Kasumi-1 (cell line): ENCODE data around the gene TNRC18.

ENCODE experiments used
- DNase-seq, 2 experiments: peaks; one replicate each; lab custom pipeline; 2025; lab: John Stamatoyannopoulos, UW

Gene TNRC18

DNA sequence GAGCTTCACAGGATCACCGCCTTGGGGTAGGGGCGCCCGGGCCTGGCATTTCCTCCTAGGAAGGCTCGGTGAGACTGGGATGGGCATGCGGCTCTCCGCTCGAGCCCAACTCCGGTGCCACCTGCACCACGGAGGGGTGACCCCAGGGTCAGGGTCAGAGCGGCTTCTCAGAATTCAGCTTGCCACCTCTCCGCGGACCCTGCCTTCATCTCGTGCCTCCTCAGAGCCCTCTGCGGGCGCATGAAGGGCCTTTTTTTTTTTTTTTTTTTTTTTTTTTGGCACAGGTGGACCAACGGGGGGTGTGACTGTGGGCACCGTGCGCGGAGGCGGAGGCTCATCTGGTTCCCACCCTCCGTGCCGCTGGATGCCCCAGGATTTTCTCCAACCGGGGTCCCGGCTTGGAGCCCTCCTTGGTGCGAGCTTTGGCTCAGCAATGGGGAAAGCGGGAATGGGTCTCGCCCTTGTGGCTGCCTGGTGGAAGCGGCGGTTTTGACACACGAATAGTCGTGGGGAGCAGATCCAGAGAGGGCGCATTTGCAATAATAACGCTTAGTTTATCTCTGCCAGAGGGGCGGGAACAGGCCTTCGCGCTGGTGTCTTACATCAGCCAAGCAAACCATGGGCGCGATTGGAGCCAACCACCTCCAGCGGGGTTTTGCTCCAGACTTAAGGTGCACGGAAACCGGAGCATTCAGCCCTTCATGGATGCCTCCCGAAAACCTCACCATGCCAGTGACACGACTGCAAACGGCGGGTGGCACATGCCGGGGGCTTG, 5.0 kb upstream of the TNRC18 start:
- peak; percentile 36 to 37 for DNase-seq

DNA sequence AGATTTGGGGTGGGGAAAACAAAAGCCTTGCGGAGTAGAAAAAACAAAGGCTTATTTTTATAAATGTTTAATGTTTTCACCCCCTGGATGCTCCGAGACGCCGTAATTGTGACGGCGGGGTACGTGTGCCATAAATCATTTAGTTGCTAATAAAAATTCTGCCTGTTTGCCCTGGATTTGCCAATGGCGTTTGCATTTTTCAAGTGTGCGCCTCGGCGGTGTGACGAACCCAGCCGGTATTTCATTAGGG, 2.5 kb upstream of the TNRC18 start:
- DNase-seq = no peak

DNA sequence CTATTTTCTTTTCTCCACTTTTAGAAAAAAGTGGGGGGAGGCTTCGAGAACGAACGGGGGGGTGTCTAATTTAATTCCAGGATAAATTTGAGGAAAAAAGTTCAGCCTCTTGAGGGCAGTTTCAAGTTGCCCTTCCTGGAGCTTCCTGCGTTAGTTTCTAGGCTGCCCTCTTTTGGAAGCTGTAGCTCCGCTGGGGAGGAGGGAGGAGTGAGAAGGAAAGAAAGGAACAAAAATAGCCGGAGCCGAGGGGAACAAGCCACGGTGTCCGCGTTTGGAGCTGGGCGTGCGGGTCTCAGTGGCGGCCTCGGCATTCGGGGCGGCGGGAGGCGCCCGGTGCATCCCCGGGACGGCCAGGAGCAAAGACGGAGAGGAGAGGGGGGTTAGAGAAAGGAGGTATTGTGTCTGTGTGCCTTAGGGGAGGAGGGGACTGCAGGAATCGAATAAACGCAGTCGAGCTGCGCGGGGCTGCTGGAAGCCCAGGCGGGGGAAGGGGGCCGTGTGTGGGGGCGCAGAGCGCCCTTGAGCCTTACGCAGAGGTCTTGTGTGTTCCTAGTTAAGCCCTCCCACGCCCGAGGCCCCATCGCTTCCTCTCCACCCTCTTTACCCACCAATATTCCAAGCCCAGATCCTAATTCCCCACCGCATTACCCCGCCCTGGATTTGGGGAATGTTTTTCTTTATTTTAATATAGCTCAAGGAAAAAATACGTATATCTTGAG, 2.0 kb upstream of the TNRC18 start:
- peak; percentile 68 for DNase-seq

DNA sequence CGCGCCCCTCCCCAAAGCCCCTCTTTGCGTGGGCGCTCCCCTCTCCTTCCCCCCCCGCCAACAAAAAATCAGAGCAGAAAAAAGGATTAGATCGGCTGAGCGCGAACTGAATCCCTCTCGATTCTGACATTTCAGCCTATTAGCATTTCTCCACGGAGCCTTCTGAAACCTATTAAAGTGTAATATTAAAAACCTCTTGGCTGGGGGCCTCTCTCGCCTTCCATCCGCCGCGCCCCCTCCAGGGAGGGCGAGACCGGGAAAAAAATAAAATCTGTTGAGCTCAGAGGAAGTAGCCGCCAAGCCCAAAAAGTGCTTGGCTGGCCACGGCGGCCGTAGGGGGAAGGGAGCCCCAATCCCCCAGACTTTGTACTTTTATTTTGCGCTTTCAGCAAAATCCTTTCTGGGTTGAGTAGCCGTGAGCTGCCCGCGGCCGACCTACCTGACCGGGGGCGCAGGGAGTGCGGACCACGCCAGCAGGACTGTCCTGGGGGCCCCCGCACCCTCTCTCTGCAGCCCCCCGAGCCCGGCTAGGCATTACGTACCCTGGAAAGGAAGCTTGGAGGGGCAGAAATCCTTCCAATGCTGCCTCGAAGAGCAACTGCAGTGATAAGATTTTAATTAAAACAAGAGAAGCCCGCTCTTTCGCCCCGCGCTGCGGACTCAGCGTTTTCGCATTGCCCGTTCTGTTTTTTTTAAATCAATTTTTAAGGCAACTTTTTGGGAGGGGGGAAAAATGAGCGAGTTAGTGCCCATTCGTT, 1.3 kb upstream of the TNRC18 start:
- DNase-seq = no peak

DNA sequence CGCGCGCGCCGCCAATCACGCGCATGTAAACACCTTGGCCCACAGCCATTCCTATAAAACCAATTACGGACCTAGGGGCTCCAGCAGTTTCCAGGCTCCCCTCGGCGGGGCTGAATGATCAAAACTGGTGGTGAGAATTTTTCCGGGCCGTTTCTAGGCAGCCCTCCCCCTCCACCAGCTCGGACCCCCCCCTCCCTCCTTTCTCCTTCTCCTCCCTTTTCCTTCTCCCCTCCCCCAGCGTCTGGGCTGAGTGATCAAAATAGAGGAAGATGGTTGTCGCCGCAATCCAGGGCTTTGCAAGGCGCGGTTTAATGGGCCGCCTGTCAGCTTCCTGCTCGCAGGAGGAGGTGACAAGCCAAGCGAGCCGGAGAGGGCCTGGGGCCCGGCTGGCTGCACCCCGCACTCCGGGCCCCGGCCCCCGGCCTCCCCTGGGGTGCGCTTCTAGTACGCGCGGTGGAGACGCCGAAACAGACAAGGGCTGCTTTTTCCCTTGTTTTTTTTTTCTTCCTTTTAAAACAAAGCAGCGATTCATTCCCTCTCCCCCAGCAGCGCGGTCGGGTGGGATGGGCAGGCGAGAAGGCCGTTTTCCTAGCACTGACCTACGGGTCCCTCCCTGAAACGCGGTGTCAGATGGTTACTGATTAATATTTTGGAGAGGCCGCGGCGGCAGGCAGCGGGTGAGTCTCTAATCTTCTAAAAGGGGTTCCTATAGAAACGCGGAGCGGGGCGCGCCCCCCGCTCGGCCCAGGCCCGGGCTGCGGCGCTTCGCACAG, 528 bp upstream of the TNRC18 start:
- peak; percentile 90 to 94 for DNase-seq

DNA sequence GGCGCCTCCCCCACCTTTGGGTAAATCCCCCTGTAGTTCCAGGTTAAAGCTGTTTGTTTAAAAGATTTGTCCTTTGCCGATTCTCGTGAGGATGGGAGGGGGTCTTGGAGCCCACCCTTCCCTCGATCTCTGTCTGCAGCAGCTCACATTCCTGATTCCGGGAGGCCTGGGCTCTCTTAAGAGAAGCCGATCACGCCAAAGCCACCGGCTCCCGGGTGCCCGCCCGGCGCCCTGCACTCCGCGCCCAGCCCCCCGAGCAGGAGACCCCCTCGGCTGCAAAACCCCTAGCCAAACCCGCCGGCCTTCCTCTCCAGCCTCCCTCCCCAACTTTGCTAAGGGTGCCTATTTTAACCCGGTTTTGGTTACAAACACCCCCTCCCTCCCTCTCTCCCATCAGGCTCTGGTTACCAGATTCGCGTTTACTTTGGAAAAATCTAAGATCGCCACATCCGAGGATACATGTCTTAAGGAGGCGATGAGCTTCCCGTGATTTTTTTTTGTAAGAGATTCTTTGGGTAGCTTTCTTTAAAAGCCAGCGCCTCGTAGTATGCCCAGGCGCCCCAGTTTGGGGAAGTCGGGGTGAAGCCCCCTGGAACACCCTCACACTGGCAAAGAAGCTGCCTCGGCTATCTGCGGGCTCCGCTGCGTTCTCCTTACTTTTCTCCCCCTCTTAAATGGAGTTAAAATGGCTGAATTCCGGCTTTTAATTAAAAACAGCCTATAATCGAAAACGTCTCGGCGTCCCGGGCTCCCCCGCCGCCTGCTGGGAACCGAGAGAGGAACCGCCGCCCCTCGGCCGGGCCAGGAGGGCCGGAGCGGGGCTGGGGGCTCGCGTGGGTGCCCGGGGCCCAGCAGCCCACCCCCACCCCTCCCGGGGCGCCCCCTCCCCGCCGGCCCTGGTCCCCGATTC, 983 bp downstream of the TNRC18 start:
- no peak for DNase-seq

DNA sequence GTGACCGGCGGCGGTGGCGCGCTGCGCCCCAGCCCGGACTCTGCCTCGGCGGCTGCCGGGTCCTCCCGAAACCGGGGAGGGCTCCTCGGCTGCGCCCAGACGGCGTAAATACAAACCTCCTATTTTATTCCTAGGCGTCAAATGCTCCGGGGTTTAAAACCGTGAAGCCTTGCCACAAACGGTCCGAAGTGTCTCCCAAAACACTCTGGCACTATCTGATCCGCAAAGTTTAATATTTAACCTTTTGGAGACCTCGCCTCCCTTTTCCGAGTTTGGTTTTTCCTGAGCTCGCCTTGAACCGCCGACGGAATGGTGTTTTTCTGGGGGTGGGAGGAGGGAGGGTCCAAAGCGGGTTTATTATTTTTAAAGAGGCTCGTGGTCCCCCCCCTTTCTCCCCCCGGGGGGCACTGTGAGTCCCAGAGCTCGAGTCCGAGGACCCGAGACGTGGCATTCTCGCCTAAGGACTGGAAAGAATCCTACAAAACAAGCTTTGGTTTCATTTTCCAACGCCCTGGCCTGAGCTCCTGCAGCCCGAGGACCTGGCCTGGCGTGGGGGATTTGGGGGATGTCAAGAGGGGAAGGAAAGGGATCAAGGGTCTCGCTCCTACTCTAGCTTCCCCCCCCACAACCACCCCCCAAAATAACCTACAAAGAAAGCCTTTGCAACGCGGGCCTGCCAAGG, 1.8 kb downstream of the TNRC18 start:
- DNase-seq = peak in 1 of 2 experiments; percentile 34

DNA sequence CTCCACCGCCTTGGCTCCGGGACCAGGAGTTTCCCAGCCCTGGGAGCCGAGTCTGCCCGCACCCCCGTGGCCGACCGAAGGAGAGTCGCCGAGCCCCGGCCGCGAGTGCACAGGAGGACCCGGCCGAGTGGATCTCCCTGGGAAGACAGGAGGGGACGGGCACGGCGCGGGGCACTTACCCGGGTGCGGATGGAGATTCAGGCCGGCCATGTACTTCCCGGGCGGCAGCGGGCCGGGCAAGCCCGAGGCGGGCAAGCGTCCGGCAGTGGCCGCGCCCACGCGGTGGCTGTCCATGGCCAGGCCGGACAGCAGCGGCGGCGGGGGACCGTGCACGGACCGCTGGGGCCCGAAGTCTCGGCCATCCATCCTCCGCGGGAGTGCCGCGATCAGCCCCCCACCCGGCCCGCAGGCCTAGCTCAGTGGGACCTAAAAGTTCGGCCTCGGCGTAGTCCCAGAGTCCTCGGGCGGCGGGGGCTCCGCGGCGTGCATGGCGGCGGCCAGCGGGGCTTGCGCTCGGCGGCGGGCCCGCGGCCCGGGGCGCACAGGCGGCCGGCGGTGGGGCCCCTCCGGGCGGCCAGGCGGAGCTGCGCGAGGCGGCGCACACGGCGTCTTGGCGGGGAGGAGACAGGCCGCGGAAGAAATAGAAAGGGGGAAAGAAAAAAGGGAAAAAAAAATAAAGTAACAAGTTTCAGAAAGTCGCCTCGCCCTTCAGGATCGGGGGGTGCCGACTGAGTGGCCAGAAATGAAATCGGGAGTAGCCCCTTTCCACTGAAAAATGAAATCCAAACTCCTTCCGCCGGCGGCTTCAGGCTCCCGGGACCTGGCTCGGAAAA, 2.5 kb downstream of the TNRC18 start:
- no peak for DNase-seq

DNA sequence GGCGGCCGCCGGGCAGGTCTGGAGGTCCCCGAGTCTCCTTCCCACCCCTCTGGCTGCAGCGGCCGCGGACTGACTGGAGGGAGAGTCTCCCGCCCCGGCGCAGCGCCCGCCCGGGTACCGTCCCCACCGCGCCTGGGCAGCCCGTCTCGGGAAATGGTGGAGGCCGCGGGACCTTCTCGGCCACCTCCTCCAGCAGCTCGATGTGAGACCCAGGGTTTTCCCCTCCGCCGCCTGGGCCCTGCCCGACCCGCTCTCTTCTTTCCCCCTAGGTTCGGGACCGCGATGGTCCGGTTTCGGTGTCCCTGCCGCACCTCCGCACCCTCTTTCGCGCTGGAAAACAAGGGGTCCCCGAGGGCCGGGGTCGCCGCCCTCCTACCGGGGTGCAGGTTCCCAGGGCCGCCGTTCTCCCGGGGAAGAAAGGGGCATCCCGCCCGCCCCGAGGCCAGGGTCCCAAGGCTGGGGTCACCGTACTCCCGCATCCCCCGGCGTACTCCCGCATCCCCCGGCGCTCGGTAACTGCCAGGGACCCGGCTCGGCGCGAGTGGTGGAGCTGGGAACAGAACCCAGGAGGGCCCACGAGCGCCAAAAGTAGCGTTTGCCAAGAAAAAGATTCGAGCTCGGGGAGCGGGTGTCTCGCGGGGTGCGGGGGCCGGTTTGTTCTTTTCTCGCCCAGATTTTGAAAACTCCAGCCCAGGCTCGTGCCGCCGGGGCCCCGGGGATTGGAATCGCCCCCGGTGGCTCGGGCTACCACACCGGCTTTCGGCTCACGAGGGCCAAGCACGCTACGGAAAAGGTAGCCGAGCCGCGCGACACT, 3.4 kb downstream of the TNRC18 start:
- no peak for DNase-seq

DNA sequence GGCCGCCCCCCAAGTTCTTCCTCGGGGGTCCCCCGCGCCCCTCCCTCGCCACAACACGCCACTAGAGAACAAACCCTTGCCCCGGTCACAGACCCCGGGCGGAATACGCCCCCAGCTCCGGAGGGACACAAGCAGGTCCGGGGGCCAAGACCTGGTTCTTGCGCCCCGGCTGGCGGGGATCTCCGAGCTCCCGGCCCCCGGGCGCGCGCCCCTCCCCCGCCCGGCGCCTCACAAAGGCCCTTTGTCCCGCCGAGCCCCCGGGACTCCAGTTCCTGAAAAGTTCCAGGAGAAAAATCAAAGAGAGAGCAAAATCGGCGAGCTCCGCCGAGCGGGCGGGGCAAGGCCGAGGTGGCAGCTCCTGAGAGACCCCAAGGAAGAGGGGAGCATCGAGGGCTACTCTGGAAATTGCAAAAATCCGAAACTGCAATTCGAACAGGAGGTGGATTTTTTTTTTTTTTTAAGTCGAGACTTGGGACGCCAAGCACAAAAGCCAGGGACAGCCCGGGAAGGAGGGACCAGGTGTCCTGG, 4.0 kb downstream of the TNRC18 start:
- DNase-seq = no peak

DNA sequence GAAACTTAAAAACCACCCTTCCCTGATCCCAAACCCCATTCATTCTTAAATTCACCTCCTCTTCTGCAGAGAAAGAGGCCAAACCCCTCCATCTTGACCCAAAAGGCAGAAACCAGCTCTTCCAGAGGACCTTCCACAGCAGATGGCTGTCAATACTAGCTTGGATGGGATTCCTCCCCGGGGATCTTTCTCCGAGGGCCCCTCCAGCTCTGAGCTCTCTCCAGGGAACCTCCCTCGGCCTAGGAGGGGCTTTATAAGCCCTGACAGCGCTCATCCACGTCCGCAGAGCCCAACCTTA, 5.4 kb downstream of the TNRC18 start:
- no peak for DNase-seq

DNA sequence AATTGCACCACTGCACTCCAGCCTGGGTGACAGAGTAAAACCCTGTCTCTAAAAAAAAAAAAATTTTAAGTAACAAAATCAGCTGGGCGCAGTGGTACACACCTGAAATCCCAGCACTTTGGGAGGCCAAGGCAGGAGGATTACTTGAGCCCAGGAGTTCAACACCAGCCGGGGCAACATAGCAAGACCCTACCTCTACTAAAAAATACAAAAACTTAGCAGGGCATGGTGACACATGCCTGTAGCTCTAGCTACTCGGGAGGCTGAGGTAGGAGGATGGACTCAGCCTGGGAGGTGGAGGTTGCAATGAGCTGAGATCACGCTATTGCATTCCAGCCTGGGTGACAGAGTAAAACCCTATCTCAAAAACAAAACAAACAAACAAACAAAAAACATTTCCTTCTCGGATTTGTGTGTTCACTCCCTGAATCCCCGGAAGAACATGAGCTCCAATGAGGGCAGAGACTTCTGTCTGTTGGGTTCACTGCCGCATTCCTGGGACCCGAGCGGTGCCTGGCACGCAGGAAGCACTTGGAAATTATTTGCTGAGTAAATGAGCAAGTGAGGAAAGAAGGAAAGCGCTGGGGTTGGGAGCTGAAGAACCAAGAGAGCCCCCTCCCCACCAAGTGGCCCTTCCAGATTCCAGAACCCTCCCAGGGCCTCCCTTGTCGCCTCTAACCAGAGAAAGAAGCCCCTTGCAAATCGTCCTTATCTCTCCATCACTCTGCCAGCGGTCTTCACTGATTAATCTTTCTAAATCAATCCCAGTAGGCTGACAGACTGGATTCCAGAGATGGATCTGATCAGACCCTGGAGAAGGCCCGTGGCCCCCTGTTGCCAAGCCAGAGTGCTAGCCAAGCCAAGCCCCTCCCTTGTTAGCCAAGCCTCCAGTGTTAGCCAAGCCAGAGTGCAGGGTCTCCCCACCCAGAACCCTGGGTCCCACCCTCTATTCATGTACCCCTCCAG, 6.2 kb downstream of the TNRC18 start:
- no peak for DNase-seq

DNA sequence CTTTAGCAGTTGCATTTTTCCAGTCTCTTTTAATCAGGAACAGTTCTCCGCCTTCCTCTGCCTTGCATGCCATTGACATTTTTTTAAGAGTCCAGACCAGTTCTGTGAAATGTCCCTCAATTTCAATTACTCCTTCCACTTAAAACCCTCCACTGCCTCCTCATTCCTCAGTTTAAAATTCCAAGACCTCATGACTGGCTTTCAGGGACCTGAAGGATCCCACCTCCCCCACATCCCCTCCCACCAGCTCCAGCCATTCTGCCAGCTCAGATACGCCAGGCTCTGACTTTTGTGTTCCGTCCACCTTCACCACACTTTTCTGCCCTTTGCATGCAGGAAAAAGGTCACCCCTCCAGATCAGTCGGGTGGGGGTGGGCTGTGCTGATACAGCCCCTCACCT, 8.7 kb downstream of the TNRC18 start:
- DNase-seq = no peak

DNA sequence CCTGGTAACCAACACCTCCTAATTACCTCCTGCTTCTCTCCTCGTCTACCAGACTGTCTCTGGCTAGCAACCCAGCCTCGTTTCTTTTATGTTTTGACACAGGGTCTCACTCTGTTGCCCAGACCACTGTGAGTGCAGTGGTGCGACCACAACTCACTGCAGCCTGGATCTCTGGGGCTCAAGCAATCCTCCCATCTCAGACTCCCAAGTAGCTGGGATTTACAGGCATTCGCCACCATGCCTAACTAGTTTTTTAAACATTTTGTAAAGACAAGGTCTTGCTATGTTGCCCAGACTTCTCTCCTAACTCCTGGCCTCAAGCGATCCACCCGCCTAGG, 10.2 kb downstream of the TNRC18 start:
- DNase-seq = no peak

DNA sequence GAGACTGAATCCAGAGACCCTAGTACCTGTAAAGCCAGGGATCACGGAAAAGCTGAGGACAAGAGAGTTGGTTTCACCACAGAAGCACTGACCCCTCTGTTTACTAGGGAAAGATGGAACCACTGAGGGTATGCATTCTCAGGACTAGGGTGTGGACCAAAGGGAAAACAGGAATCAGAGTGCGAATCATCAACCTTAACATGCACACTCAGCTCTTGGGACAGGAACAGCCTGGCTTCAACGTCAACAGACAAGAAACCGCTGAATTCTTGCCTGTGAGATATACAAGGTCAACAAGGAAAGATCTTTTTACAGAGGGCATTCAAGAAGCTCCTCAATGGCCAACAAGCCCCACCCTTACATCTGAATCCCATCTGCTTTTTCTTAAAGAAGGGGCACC, 14.9 kb downstream of the TNRC18 start:
- DNase-seq = no peak

DNA sequence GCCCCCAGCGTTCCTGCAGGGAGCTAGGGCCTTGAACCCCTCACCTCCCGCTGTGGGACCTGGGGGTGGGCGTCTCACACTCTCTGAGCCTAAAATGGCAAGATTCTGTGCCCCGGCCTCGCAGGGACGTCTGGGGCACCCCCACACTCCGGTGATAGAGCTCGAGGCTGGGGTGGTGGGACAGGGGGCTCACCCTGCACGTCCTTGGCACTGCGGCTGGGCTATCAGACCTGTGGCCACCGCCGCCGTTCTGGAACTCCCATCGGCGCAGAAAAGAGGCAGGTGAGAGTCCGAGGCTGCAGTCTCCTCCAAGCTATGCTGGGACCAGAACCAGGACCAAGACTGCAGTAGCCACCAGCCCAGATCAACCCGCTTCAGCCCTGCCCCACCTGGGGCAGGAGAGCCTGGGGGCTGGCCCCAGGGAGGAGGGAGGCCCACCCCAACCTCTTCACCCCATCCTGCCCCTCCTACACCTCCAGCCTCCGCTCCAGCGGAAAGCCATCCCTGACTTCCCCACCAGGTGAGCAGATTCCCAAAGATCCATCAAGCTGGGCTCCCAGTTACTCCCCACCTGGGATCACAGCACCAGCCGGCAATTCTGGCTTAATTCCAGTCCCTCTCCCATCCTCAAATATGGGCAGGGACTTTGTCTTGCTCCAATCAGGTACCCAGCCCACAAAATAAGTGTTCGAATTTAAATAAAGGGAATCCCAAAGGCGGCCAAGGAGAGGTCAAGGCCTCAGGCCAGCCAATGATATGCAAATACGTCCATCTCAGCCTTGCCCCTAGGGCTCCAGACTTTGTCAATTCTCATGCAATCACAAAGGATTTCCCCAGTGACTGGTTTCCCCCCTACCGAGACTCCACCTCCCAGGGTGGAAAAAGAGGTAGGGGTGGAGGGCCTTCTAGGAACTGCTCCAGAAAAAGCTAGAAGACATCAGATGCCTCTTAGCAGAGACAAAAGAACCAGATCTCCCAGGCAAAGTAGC, 16.4 kb downstream of the TNRC18 start:
- DNase-seq = no peak

DNA sequence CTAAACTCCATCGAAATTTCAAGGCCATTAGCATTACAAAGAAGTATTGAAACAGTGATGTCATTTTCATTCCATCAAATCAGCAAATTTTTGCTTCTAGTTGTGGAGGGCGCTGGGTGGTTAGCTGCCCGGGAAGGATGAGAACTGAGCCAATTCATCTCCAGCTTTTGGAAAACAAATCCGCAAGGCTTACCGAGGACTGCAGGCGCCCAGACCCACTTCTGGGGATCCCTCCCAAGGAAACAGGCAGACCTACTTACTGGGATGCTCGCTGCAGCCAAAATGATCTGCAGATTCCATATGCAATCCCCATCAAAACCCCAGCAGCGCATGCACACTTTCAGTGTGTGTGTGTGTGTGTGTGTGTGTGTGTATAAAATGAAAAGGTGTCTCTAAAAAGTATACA, 19.2 kb downstream of the TNRC18 start:
- DNase-seq = no peak
